AG20443 (cell line): Measurements from ENCODE around the gene SLC16A8.

Experiments
- DNase-seq: peaks from one replicate; pipeline ENCODE4 v3.0.0; 2012; ENCODE audit warnings: low spot score, mixed read lengths

SLC16A8 gene

GRCh38 chr22:38028344-38029130 lies 55.4 kb downstream of the SLC16A8 start:
- no peak for DNase-seq
